IPS-20b (cell line): ENCODE data around the gene HSF5.

Experiments
- H3K27ac ChIP-seq: one replicate; pipeline ENCODE4 v1.5.1; 2013; ENCODE audit warnings: low read length
- H3K27me3 ChIP-seq: 2 replicates; pipeline ENCODE4 v1.6.1; 2013; ENCODE audit warnings: mild to moderate bottlenecking, low read length, inconsistent platforms; ENCODE audit not compliant: insufficient read depth
- H3K36me3 ChIP-seq: 2 replicates; pipeline ENCODE4 v1.6.1; 2013; ENCODE audit warnings: low read depth, mild to moderate bottlenecking, inconsistent platforms, low read length, moderate library complexity; ENCODE audit not compliant: insufficient read depth
- H3K4me1 ChIP-seq: 2 replicates; pipeline ENCODE4 v1.6.1; 2013; ENCODE audit warnings: mild to moderate bottlenecking, control low read depth, inconsistent platforms, low read length, moderate library complexity; ENCODE audit not compliant: insufficient read depth
- H3K4me3 ChIP-seq: 2 replicates; pipeline ENCODE4 v1.5.1; 2013; ENCODE audit warnings: mild to moderate bottlenecking, low read length, inconsistent platforms
- H3K9ac ChIP-seq: 2 replicates; pipeline ENCODE4 v1.6.1; 2013; ENCODE audit warnings: low read depth, mild to moderate bottlenecking, inconsistent platforms, low read length, moderate library complexity
- H3K9me3 ChIP-seq: 2 replicates; pipeline ENCODE4 v1.6.1; 2013; ENCODE audit warnings: mild to moderate bottlenecking, low read depth, low read length, inconsistent platforms; ENCODE audit not compliant: insufficient read depth

The HSF5 gene

GRCh38 chr17:58382108-58382871 is 105.9 kb downstream of the HSF5 start:
- no peaks in the 10 kb centered on the region for H3K36me3 ChIP-seq
- H3K27me3 ChIP-seq, result no peaks in the 10 kb centered on the region
- no peak overlapping the region for H3K27ac ChIP-seq
- peaks cover 5% of the 10 kb centered on the region for H3K4me1 ChIP-seq
- no peak overlapping the region for H3K4me3 ChIP-seq
- no peak overlapping the region for H3K9ac ChIP-seq
- no peaks in the 10 kb centered on the region for H3K9me3 ChIP-seq

- no peaks in the 10 kb centered on the region for H3K27me3 ChIP-seq
- no peak overlapping the region for H3K4me3 ChIP-seq
- no peak overlapping the region for H3K9ac ChIP-seq
- H3K9me3 ChIP-seq, result no peaks in the 10 kb centered on the region
- no peaks in the 10 kb centered on the region for H3K36me3 ChIP-seq
- peaks cover 14% of the 10 kb centered on the region for H3K4me1 ChIP-seq
- H3K27ac ChIP-seq, result no peak overlapping the region
These were observed 106.8 kb downstream of the HSF5 start for GRCh38 chr17:58381124-58382035.

- H3K9me3 ChIP-seq, result no peaks in the 10 kb centered on the region
- no peak overlapping the region for H3K9ac ChIP-seq
- no peaks in the 10 kb centered on the region for H3K27me3 ChIP-seq
- peaks cover 22% of the 10 kb centered on the region for H3K4me1 ChIP-seq
- no peak overlapping the region for H3K4me3 ChIP-seq
- no peaks in the 10 kb centered on the region for H3K36me3 ChIP-seq
- no peak overlapping the region for H3K27ac ChIP-seq
These were observed 107.7 kb downstream of the HSF5 start for GRCh38 chr17:58380207-58381123.

GRCh38 chr17:58379511-58379824 is 108.7 kb downstream of the HSF5 start:
- Histone ChIP-seq H3K36me3 (no peaks in the 10 kb centered on the region), H3K9ac (no peak overlapping the region), H3K9me3 (no peaks in the 10 kb centered on the region), H3K27ac (no peak overlapping the region), H3K4me1 (peaks cover 22% of the 10 kb centered on the region), H3K27me3 (no peaks in the 10 kb centered on the region), H3K4me3 (no peak overlapping the region)

GRCh38 chr17:58378733-58379510 is 109.3 kb downstream of the HSF5 start:
- no peak overlapping the region for H3K9ac ChIP-seq
- peaks cover 19% of the 10 kb centered on the region for H3K4me1 ChIP-seq
- no peak overlapping the region for H3K4me3 ChIP-seq
- H3K27ac ChIP-seq, result no peak overlapping the region
- no peaks in the 10 kb centered on the region for H3K9me3 ChIP-seq
- H3K27me3 ChIP-seq, result no peaks in the 10 kb centered on the region
- no peaks in the 10 kb centered on the region for H3K36me3 ChIP-seq

GRCh38 chr17:58377661-58378060 is 110.5 kb downstream of the HSF5 start:
- Histone ChIP-seq H3K4me3 (no peak overlapping the region), H3K4me1 (peaks cover 18% of the 10 kb centered on the region), H3K27ac (no peak overlapping the region), H3K9ac (no peak overlapping the region), H3K9me3 (no peaks in the 10 kb centered on the region), H3K27me3 (no peaks in the 10 kb centered on the region), H3K36me3 (no peaks in the 10 kb centered on the region)

GRCh38 chr17:58377093-58377601 is 111.1 kb downstream of the HSF5 start:
- no peaks in the 10 kb centered on the region for H3K36me3 ChIP-seq
- H3K9ac ChIP-seq, result no peak overlapping the region
- peaks cover 18% of the 10 kb centered on the region for H3K4me1 ChIP-seq
- H3K4me3 ChIP-seq, result no peak overlapping the region
- no peaks in the 10 kb centered on the region for H3K9me3 ChIP-seq
- H3K27ac ChIP-seq, result no peak overlapping the region
- H3K27me3 ChIP-seq, result no peaks in the 10 kb centered on the region

GRCh38 chr17:58376472-58377000 is 111.7 kb downstream of the HSF5 start:
- Histone ChIP-seq H3K9me3 (no peaks in the 10 kb centered on the region), H3K4me3 (no peak overlapping the region), H3K9ac (no peak overlapping the region), H3K36me3 (no peaks in the 10 kb centered on the region), H3K27me3 (no peaks in the 10 kb centered on the region), H3K4me1 (peaks cover 18% of the 10 kb centered on the region), H3K27ac (no peak overlapping the region)

GRCh38 chr17:58375811-58376210 is 112.4 kb downstream of the HSF5 start:
- H3K9ac ChIP-seq, result no peak overlapping the region
- no peaks in the 10 kb centered on the region for H3K9me3 ChIP-seq
- no peak overlapping the region for H3K4me3 ChIP-seq
- H3K27me3 ChIP-seq, result no peaks in the 10 kb centered on the region
- H3K36me3 ChIP-seq, result no peaks in the 10 kb centered on the region
- no peak overlapping the region for H3K27ac ChIP-seq
- peaks cover 18% of the 10 kb centered on the region for H3K4me1 ChIP-seq

GRCh38 chr17:58375256-58375655 is 113.0 kb downstream of the HSF5 start:
- Histone ChIP-seq H3K27ac (no peak overlapping the region), H3K27me3 (no peaks in the 10 kb centered on the region), H3K4me1 (peaks cover 18% of the 10 kb centered on the region), H3K4me3 (no peak overlapping the region), H3K36me3 (no peaks in the 10 kb centered on the region), H3K9me3 (no peaks in the 10 kb centered on the region), H3K9ac (no peak overlapping the region)
